Central memory CD8-positive, alpha-beta T cell (primary cell): ENCODE data around the gene KCND2.
"Not testable (repeated sequence)": the region's sequence is repeated elsewhere in the genome, so short reads cannot be mapped to it uniquely, and the experiment has no call there.

ENCODE experiments used
- ATAC-seq: fragments of 150-1000 bp; cut with Tn5 transposase; replicated peaks from 2 replicates; pipeline ENCODE4 v1.10.0; 2022; ENCODE audit warnings: mild to moderate bottlenecking, moderate FRiP score, moderate number of reproducible peaks; ENCODE audit not compliant: poor library complexity, severe bottlenecking; ENCODE audit errors: extremely low read depth
- DNase-seq, 2 donors: peaks; one replicate each; pipeline ENCODE4 v3.0.0; 2021; ENCODE audit warnings: low spot score in 2 of 2
- H3K27ac Mint-ChIP-seq: one replicate; pipeline ENCODE4 v1.8.0; 2022; ENCODE audit warnings: low read depth, mild to moderate bottlenecking, moderate library complexity, mixed read lengths
- H3K27me3 Mint-ChIP-seq: one replicate; pipeline ENCODE4 v1.8.0; 2022; ENCODE audit warnings: mixed read lengths
- H3K36me3 Mint-ChIP-seq: one replicate; pipeline ENCODE4 v1.8.0; 2022; ENCODE audit warnings: mild to moderate bottlenecking, moderate library complexity, mixed read lengths; ENCODE audit not compliant: insufficient read depth
- H3K4me1 Mint-ChIP-seq: one replicate; pipeline ENCODE4 v1.8.0; 2022; ENCODE audit warnings: mixed read lengths
- H3K4me3 Mint-ChIP-seq: one replicate; pipeline ENCODE4 v1.8.0; 2022; ENCODE audit warnings: mild to moderate bottlenecking, moderate library complexity, mixed read lengths
- H3K9me3 Mint-ChIP-seq: one replicate; pipeline ENCODE4 v1.8.0; 2022; ENCODE audit warnings: mixed read lengths

KCND2 gene

GRCh38 chr7:120738816-120739215, 465.8 kb downstream of the KCND2 start:
- H3K4me3 Mint-ChIP-seq = no peak overlapping the region
- no peaks in the 10 kb centered on the region for H3K4me1 Mint-ChIP-seq
- no peak overlapping the region for H3K27ac Mint-ChIP-seq
- no peak for ATAC-seq
- no peaks in the 10 kb centered on the region for H3K36me3 Mint-ChIP-seq
- no peaks in the 10 kb centered on the region for H3K9me3 Mint-ChIP-seq
- no peaks in the 10 kb centered on the region for H3K27me3 Mint-ChIP-seq
- DNase-seq = no peak

GRCh38 chr7:120740348-120740747, 467.4 kb downstream of the KCND2 start:
- H3K36me3 Mint-ChIP-seq = no peaks in the 10 kb centered on the region
- no peak for ATAC-seq

GRCh38 chr7:120741371-120742042, 468.5 kb downstream of the KCND2 start:
- Mint-ChIP-seq H3K4me1 (no peaks in the 10 kb centered on the region), H3K36me3 (no peaks in the 10 kb centered on the region), H3K27me3 (no peaks in the 10 kb centered on the region), H3K9me3 (no peaks in the 10 kb centered on the region), H3K27ac (no peak overlapping the region), H3K4me3 (no peak overlapping the region)
- ATAC-seq (no peak), DNase-seq (no peak)

More at GRCh38 chr7:120740348-120740747, 467.4 kb downstream of the KCND2 start:
- no peak for DNase-seq
- H3K27me3 Mint-ChIP-seq = no peaks in the 10 kb centered on the region
- H3K27ac Mint-ChIP-seq = no peak overlapping the region
- no peak overlapping the region for H3K4me3 Mint-ChIP-seq
- H3K4me1 Mint-ChIP-seq = no peaks in the 10 kb centered on the region
- H3K9me3 Mint-ChIP-seq = no peaks in the 10 kb centered on the region

- Mint-ChIP-seq H3K27ac (no peak overlapping the region), H3K4me3 (no peak overlapping the region), H3K9me3 (no peaks in the 10 kb centered on the region), H3K36me3 (no peaks in the 10 kb centered on the region), H3K4me1 (no peaks in the 10 kb centered on the region), H3K27me3 (no peaks in the 10 kb centered on the region)
- ATAC-seq (no peak), DNase-seq (no peak)
These were observed 469.4 kb downstream of the KCND2 start for GRCh38 chr7:120742372-120742771.

GRCh38 chr7:120743128-120743527, 470.2 kb downstream of the KCND2 start:
- Mint-ChIP-seq H3K9me3 (no peaks in the 10 kb centered on the region), H3K4me3 (no peak overlapping the region), H3K4me1 (no peaks in the 10 kb centered on the region), H3K27ac (no peak overlapping the region), H3K27me3 (no peaks in the 10 kb centered on the region), H3K36me3 (no peaks in the 10 kb centered on the region)
- DNase-seq = no peak
- ATAC-seq = no peak

GRCh38 chr7:120760050-120760449, 487.1 kb downstream of the KCND2 start:
- H3K4me1 Mint-ChIP-seq = no peaks in the 10 kb centered on the region
- DNase-seq (no peak), ATAC-seq (no peak)

GRCh38 chr7:120760851-120761250, 487.9 kb downstream of the KCND2 start:
- ATAC-seq (no peak), DNase-seq (no peak)
- no peaks in the 10 kb centered on the region for H3K4me1 Mint-ChIP-seq
- H3K27me3 Mint-ChIP-seq = no peaks in the 10 kb centered on the region
- H3K4me3 Mint-ChIP-seq = no peak overlapping the region
- no peak overlapping the region for H3K27ac Mint-ChIP-seq
- no peaks in the 10 kb centered on the region for H3K36me3 Mint-ChIP-seq
- no peaks in the 10 kb centered on the region for H3K9me3 Mint-ChIP-seq

More at GRCh38 chr7:120760050-120760449, 487.1 kb downstream of the KCND2 start:
- H3K4me3 Mint-ChIP-seq = no peak overlapping the region
- no peaks in the 10 kb centered on the region for H3K36me3 Mint-ChIP-seq
- no peaks in the 10 kb centered on the region for H3K27me3 Mint-ChIP-seq
- no peaks in the 10 kb centered on the region for H3K9me3 Mint-ChIP-seq
- H3K27ac Mint-ChIP-seq = no peak overlapping the region

- H3K4me1 Mint-ChIP-seq = no peaks in the 10 kb centered on the region
- no peaks in the 10 kb centered on the region for H3K27me3 Mint-ChIP-seq
- no peak overlapping the region for H3K27ac Mint-ChIP-seq
- no peak overlapping the region for H3K4me3 Mint-ChIP-seq
- no peak for DNase-seq
- no peaks in the 10 kb centered on the region for H3K9me3 Mint-ChIP-seq
- no peaks in the 10 kb centered on the region for H3K36me3 Mint-ChIP-seq
- ATAC-seq = no peak
These were observed 497.2 kb downstream of the KCND2 start for GRCh38 chr7:120770206-120770605.

GRCh38 chr7:120774481-120774880, 501.5 kb downstream of the KCND2 start:
- ATAC-seq = no peak
- H3K9me3 Mint-ChIP-seq = no peaks in the 10 kb centered on the region
- H3K4me1 Mint-ChIP-seq = no peaks in the 10 kb centered on the region
- H3K27ac Mint-ChIP-seq = no peak overlapping the region
- no peaks in the 10 kb centered on the region for H3K36me3 Mint-ChIP-seq
- DNase-seq = no peak
- no peak overlapping the region for H3K4me3 Mint-ChIP-seq
- H3K27me3 Mint-ChIP-seq = no peaks in the 10 kb centered on the region

- Mint-ChIP-seq H3K27ac (no peak overlapping the region), H3K36me3 (no peaks in the 10 kb centered on the region), H3K9me3 (no peaks in the 10 kb centered on the region), H3K27me3 (no peaks in the 10 kb centered on the region), H3K4me1 (no peaks in the 10 kb centered on the region), H3K4me3 (no peak overlapping the region)
- ATAC-seq (no peak), DNase-seq (no peak)
These were observed 502.8 kb downstream of the KCND2 start for GRCh38 chr7:120775755-120776154.

- not testable (repeated sequence) for ATAC-seq, H3K36me3 Mint-ChIP-seq, DNase-seq, H3K27ac Mint-ChIP-seq, H3K4me3 Mint-ChIP-seq, H3K27me3 Mint-ChIP-seq, H3K9me3 Mint-ChIP-seq, H3K4me1 Mint-ChIP-seq
These were observed 506.1 kb downstream of the KCND2 start for GRCh38 chr7:120779078-120779477.

- not testable (repeated sequence) for ATAC-seq, H3K27me3 Mint-ChIP-seq, H3K27ac Mint-ChIP-seq, H3K4me1 Mint-ChIP-seq, H3K36me3 Mint-ChIP-seq, H3K4me3 Mint-ChIP-seq, DNase-seq, H3K9me3 Mint-ChIP-seq
These were observed 507.5 kb downstream of the KCND2 start for GRCh38 chr7:120780451-120780850.

GRCh38 chr7:120780938-120781337, 508.0 kb downstream of the KCND2 start:
- H3K27ac Mint-ChIP-seq = no peak overlapping the region
- no peaks in the 10 kb centered on the region for H3K9me3 Mint-ChIP-seq
- ATAC-seq (no peak), DNase-seq (no peak)
- no peak overlapping the region for H3K4me3 Mint-ChIP-seq
- no peaks in the 10 kb centered on the region for H3K36me3 Mint-ChIP-seq
- H3K27me3 Mint-ChIP-seq = peaks cover 7% of the 10 kb centered on the region
- no peaks in the 10 kb centered on the region for H3K4me1 Mint-ChIP-seq
